Transverse colon (tissue), 4 donors: ENCODE results near the gene SLC12A7.

Experiments used
- POLR2A ChIP-seq: fragments of 450-650 bp; IDR thresholded peaks from one replicate; pipeline ENCODE4 v1.6.1; 2016; ENCODE audit warnings: antibody characterized with exemption, mild to moderate bottlenecking, moderate library complexity
- POLR2AphosphoS5 ChIP-seq, 3 donors: sonication (generic); formaldehyde crosslinking; IDR thresholded peaks; one replicate each; pipeline ENCODE4 v1.6.1; 2016; ENCODE audit warnings: antibody characterized with exemption in 3 of 3
- TF ChIP-seq, protein P1 (sequence below), 5 experiments: fragments of 200-600 bp in 3 of 5; fragments of 450-650 bp in 2 of 5; sonication (generic) in 3 of 5; IDR thresholded peaks; 1 replicate in 2 of 5; 2 replicates in 3 of 5; pipeline ENCODE4 v1.5.1; 2016 to 2017; ENCODE audit warnings: antibody characterized with exemption in 5 of 5, inconsistent platforms in 3 of 5, mild to moderate bottlenecking in 2 of 5, moderate library complexity in 1 of 5

DNA sequence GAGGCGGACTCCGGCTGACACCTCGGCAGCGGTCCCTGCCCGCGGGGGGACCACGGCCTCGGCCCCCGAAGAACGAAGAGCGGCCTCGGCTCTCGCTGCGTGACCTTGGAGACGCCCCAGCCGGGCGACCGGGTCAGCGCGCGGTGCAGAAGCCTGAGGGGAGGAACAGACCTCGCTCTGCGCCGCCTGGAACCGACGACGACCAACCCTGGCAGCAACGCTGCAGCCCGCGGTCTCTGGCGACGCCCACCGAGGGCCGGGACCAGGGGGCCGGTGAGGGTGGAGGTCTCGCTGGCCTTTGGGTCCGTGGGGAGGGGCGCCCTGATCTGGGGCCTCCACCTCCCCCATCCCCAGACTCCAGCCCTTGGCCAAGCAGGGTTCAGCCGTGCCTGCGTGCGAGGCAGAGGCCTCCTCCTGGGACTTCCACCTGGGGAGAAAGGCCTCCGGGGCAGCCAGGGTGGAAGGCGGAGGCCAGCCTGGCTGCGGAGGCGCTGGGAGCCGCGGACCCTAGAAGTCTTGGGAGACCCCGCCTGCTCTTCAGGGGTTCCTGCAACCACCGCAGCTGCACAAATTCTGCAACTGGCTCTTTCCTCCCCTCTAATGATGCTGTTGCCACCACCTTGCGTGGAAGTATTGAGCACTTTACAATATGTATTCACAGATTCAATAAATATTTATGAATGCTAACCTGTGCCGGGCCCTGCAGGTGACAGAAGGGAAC lies 44.3 kb upstream of the SLC12A7 start:
- TF ChIP-seq, protein P1, sequence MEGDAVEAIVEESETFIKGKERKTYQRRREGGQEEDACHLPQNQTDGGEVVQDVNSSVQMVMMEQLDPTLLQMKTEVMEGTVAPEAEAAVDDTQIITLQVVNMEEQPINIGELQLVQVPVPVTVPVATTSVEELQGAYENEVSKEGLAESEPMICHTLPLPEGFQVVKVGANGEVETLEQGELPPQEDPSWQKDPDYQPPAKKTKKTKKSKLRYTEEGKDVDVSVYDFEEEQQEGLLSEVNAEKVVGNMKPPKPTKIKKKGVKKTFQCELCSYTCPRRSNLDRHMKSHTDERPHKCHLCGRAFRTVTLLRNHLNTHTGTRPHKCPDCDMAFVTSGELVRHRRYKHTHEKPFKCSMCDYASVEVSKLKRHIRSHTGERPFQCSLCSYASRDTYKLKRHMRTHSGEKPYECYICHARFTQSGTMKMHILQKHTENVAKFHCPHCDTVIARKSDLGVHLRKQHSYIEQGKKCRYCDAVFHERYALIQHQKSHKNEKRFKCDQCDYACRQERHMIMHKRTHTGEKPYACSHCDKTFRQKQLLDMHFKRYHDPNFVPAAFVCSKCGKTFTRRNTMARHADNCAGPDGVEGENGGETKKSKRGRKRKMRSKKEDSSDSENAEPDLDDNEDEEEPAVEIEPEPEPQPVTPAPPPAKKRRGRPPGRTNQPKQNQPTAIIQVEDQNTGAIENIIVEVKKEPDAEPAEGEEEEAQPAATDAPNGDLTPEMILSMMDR (IDR thresholded peaks at IDR 0.05): no peak
- TF ChIP-seq POLR2AphosphoS5 (IDR thresholded peaks at IDR 0.05) (no peak), POLR2A (no peak)
